Measurements from ENCODE around the gene HIBADH.
"Not testable (repeated sequence)": the region's sequence is repeated elsewhere in the genome, so short reads cannot be mapped to it uniquely, and the experiment has no call there.

Gene HIBADH

DNA sequence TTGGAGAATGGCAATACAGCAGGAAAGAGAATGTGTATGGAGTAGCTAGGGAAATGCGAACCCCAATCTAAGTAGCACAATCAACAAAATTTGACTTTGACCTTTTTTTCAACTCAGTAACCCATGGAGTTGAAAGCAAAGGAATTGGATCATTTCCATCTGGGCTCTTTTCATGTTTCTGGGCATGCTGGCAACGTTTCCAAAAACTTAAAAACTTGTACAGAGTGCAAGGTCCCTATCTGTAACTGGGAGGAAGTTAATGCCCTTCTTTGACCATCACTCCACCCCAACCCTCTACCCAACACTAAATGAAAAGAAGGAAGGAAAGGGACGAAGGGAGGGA is 1.3 kb upstream of the HIBADH start:
- Mint-ChIP-seq H3K27me3 (no peaks in the 10 kb centered on the region), H3K4me3 (no peak overlapping the region), H3K4me1 (ENCODE audit: low read depth) (peaks cover 19% of the 10 kb centered on the region), H3K9me3 (no peaks in the 10 kb centered on the region), H3K27ac (no peak overlapping the region), H3K36me3 (ENCODE audit: low read depth) (peaks cover 9% of the 10 kb centered on the region)
- no peak for DNase-seq

- peak overlapping the region; percentile 85 for H3K4me3 Mint-ChIP-seq
Observed at GRCh38 chr7:27661811-27662489, 733 bp downstream of the HIBADH start.

GRCh38 chr7:27656724-27657123 is 6.0 kb downstream of the HIBADH start:
- no peak for DNase-seq
- Mint-ChIP-seq H3K4me3 (no peak overlapping the region), H3K4me1 (ENCODE audit: low read depth) (peaks cover 12% of the 10 kb centered on the region), H3K36me3 (ENCODE audit: low read depth) (peaks cover 15% of the 10 kb centered on the region), H3K27me3 (no peaks in the 10 kb centered on the region), H3K9me3 (no peaks in the 10 kb centered on the region), H3K27ac (no peak overlapping the region)

More at GRCh38 chr7:27661811-27662489, 733 bp downstream of the HIBADH start:
- H3K4me1 Mint-ChIP-seq (ENCODE audit: low read depth), result peaks cover 22% of the 10 kb centered on the region
- H3K36me3 Mint-ChIP-seq (ENCODE audit: low read depth), result peaks cover 12% of the 10 kb centered on the region
- DNase-seq, result no peak
- H3K27ac Mint-ChIP-seq, result peak overlapping the region; percentile 87
- no peaks in the 10 kb centered on the region for H3K27me3 Mint-ChIP-seq
- no peaks in the 10 kb centered on the region for H3K9me3 Mint-ChIP-seq

GRCh38 chr7:27655184-27655583 is 7.5 kb downstream of the HIBADH start:
- Mint-ChIP-seq H3K36me3 (ENCODE audit: low read depth) (peaks cover 11% of the 10 kb centered on the region), H3K27me3 (no peaks in the 10 kb centered on the region), H3K27ac (no peak overlapping the region), H3K9me3 (no peaks in the 10 kb centered on the region), H3K4me1 (ENCODE audit: low read depth) (peaks cover 4% of the 10 kb centered on the region), H3K4me3 (no peak overlapping the region)
- DNase-seq, result no peak

GRCh38 chr7:27652518-27652917 is 10.2 kb downstream of the HIBADH start:
- H3K36me3 Mint-ChIP-seq (ENCODE audit: low read depth), result peaks cover 32% of the 10 kb centered on the region
- no peaks in the 10 kb centered on the region for H3K27me3 Mint-ChIP-seq
- no peaks in the 10 kb centered on the region for H3K9me3 Mint-ChIP-seq
- H3K4me1 Mint-ChIP-seq (ENCODE audit: low read depth), result no peaks in the 10 kb centered on the region
- no peak overlapping the region for H3K4me3 Mint-ChIP-seq
- H3K27ac Mint-ChIP-seq, result no peak overlapping the region
- no peak for DNase-seq

GRCh38 chr7:27651702-27652101 is 11.0 kb downstream of the HIBADH start:
- H3K36me3 Mint-ChIP-seq (ENCODE audit: low read depth), result peaks cover 32% of the 10 kb centered on the region
- H3K27me3 Mint-ChIP-seq, result no peaks in the 10 kb centered on the region
- DNase-seq, result no peak

DNA sequence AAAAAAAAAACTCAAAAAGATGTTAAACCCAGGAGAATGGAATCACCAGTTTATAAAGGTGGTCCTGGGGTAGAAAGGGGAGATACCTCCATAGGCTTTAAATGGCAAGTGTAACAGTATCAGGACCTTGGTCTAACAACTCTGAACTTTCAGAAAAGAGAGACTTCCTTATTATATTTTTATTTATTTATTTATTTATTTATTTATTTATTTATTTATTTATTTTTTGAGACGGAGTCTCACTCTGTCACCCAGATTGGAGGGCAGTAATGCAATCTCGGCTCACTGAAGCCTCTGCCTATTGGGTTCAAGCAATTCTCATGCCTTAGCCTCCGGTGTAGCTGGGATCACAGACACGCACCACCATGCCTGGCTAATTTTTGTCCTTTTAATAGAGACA is 12.4 kb downstream of the HIBADH start:
- Mint-ChIP-seq H3K4me3 (no peak overlapping the region), H3K9me3 (no peaks in the 10 kb centered on the region), H3K4me1 (ENCODE audit: low read depth) (peaks cover 5% of the 10 kb centered on the region), H3K27ac (no peak overlapping the region), H3K36me3 (ENCODE audit: low read depth) (peaks cover 33% of the 10 kb centered on the region), H3K27me3 (no peaks in the 10 kb centered on the region)
- DNase-seq, result no peak

More at GRCh38 chr7:27651702-27652101, 11.0 kb downstream of the HIBADH start:
- no peak overlapping the region for H3K4me3 Mint-ChIP-seq
- H3K4me1 Mint-ChIP-seq (ENCODE audit: low read depth), result no peaks in the 10 kb centered on the region
- no peak overlapping the region for H3K27ac Mint-ChIP-seq
- H3K9me3 Mint-ChIP-seq, result no peaks in the 10 kb centered on the region

DNA sequence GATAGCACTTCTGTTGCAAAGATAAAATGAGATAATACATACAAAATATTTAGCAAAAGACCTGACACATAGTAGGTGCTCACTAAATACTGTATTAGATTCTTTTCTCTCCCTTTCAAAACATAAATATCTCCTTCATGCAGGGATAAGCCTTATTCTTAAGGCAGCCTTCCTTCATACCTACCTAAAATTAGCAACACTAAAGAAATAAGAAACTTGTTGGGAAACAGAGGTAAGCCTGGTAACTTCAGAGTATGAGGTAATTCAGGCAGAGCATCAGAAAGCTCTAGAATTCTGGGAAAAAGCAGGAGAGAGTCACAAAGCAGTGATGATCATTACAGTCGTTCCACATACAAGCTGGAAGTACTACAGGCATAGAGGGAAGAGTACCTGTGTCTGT is 15.2 kb downstream of the HIBADH start:
- peaks cover 40% of the 10 kb centered on the region for H3K36me3 Mint-ChIP-seq (ENCODE audit: low read depth)
- peaks cover 5% of the 10 kb centered on the region for H3K4me1 Mint-ChIP-seq (ENCODE audit: low read depth)
- no peak overlapping the region for H3K4me3 Mint-ChIP-seq
- H3K27ac Mint-ChIP-seq, result no peak overlapping the region
- no peaks in the 10 kb centered on the region for H3K27me3 Mint-ChIP-seq
- no peak for DNase-seq
- H3K9me3 Mint-ChIP-seq, result no peaks in the 10 kb centered on the region

GRCh38 chr7:27647046-27647445 is 15.6 kb downstream of the HIBADH start:
- no peaks in the 10 kb centered on the region for H3K27me3 Mint-ChIP-seq
- no peak overlapping the region for H3K4me3 Mint-ChIP-seq
- H3K27ac Mint-ChIP-seq, result no peak overlapping the region
- DNase-seq, result no peak
- H3K4me1 Mint-ChIP-seq (ENCODE audit: low read depth), result peaks cover 5% of the 10 kb centered on the region
- H3K36me3 Mint-ChIP-seq (ENCODE audit: low read depth), result peaks cover 40% of the 10 kb centered on the region
- no peaks in the 10 kb centered on the region for H3K9me3 Mint-ChIP-seq

DNA sequence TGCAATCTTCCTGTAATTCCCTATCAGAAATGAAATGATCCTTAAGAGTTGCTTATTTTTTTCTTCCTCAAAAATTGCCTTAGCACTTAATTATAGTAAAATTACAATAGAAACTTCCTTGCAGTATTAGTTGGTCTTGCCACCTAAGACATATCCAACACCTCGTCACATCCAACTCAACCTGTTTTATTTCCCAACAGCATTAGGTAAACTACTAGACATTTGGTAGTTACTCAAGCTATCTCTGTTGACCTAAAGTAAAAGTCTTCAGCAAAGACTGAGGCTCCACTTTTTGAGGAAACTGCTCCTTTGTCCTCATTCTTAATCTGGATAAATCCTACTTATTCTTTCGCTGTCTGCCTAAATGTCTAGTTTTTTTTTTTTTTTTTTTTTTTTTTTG is 20.4 kb downstream of the HIBADH start:
- H3K4me3 Mint-ChIP-seq, result no peak overlapping the region
- peaks cover 38% of the 10 kb centered on the region for H3K36me3 Mint-ChIP-seq (ENCODE audit: low read depth)
- DNase-seq, result no peak
- peaks cover 19% of the 10 kb centered on the region for H3K4me1 Mint-ChIP-seq (ENCODE audit: low read depth)
- no peaks in the 10 kb centered on the region for H3K27me3 Mint-ChIP-seq
- no peak overlapping the region for H3K27ac Mint-ChIP-seq
- no peaks in the 10 kb centered on the region for H3K9me3 Mint-ChIP-seq

- Mint-ChIP-seq H3K4me3 (no peak overlapping the region), H3K27ac (no peak overlapping the region), H3K36me3 (ENCODE audit: low read depth) (peaks cover 35% of the 10 kb centered on the region), H3K27me3 (no peaks in the 10 kb centered on the region), H3K9me3 (no peaks in the 10 kb centered on the region), H3K4me1 (ENCODE audit: low read depth) (peaks cover 22% of the 10 kb centered on the region)
- DNase-seq, result no peak
Observed at GRCh38 chr7:27641581-27642230, 21.0 kb downstream of the HIBADH start.

DNA sequence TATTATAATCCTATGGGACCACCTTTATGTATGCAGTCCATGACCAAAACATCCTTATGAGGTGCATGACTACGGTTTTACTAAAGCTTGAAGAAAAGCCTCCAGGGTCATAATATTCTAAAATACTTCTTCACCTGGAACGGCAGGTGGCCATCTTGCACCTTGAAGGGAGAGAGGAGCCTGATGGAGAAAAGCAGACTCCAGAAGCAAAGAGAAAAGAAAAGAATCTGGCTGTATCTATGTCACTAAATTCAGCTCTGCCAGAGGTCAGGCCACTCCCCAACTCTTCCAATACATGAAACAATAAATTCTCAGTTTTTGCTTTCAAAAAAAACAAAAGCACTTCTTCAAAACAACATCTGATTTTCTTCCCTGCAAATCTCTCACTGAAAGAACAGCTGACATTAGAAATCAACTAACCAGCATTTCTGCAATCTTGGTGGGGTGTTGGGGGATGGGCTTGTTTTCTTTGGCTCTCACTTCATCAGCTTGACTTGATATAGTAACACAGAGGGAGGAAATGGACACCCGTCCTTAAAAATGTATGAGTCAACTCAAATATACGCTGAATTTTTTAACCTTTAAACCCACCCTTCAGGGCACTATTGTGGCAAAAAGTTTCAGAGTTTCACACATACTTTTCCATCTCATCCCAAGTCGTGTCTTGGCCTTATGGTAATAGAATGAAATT is 21.7 kb downstream of the HIBADH start:
- Mint-ChIP-seq H3K27me3 (no peaks in the 10 kb centered on the region), H3K27ac (no peak overlapping the region), H3K36me3 (ENCODE audit: low read depth) (peaks cover 34% of the 10 kb centered on the region), H3K4me3 (no peak overlapping the region), H3K9me3 (no peaks in the 10 kb centered on the region), H3K4me1 (ENCODE audit: low read depth) (peaks cover 29% of the 10 kb centered on the region)
- no peak for DNase-seq

- no peaks in the 10 kb centered on the region for H3K27me3 Mint-ChIP-seq
- H3K9me3 Mint-ChIP-seq, result no peaks in the 10 kb centered on the region
- H3K4me3 Mint-ChIP-seq, result no peak overlapping the region
- DNase-seq, result no peak
- H3K36me3 Mint-ChIP-seq (ENCODE audit: low read depth), result peaks cover 35% of the 10 kb centered on the region
- H3K4me1 Mint-ChIP-seq (ENCODE audit: low read depth), result peaks cover 34% of the 10 kb centered on the region
- no peak overlapping the region for H3K27ac Mint-ChIP-seq
Observed at GRCh38 chr7:27639851-27640250, 22.8 kb downstream of the HIBADH start.

- not testable (repeated sequence) for H3K9me3 Mint-ChIP-seq, DNase-seq, H3K27ac Mint-ChIP-seq, H3K27me3 Mint-ChIP-seq, H3K4me3 Mint-ChIP-seq
- Mint-ChIP-seq H3K4me1 (ENCODE audit: low read depth) (peaks cover 36% of the 10 kb centered on the region), H3K36me3 (ENCODE audit: low read depth) (peaks cover 38% of the 10 kb centered on the region)
Observed at GRCh38 chr7:27639048-27639447, 23.6 kb downstream of the HIBADH start.
